Prostate gland (tissue), 2 donors: ENCODE measurements around the gene TBC1D19. TPM values are rescaled to one million over a fixed set of nuclear protein-coding genes. Genes with fewer than 3 reads are reported as not detected.

Experiments used
- DNase-seq: peaks from one replicate; pipeline ENCODE4 v3.0.0-alpha.2; 2019; ENCODE audit warnings: low spot score
- H3K27ac ChIP-seq, 2 donors: fragments of 200-600 bp; sonication (generic); 2 replicates each; pipeline ENCODE4 v1.5.1; 2017 to 2019
- H3K27me3 ChIP-seq: fragments of 200-600 bp; sonication (generic); replicated peaks from 2 replicates; pipeline ENCODE4 v1.5.1; 2019; ENCODE audit not compliant: insufficient read depth
- H3K36me3 ChIP-seq, 2 donors: fragments of 200-600 bp; sonication (generic); 1 replicate in 1 of 2; 2 replicates in 1 of 2; pipeline versions ENCODE4 v1.5.1 to v1.8.1; 2017 to 2019
- H3K4me1 ChIP-seq: fragments of 200-600 bp; sonication (generic); replicated peaks from 2 replicates; pipeline ENCODE4 v1.5.1; 2019
- H3K4me3 ChIP-seq, 2 donors: fragments of 200-600 bp; sonication (generic); 2 replicates each; pipeline ENCODE4 v1.5.1; 2017 to 2019
- H3K9me3 ChIP-seq: fragments of 200-600 bp; sonication (generic); 2 replicates; pipeline ENCODE4 v1.5.1; 2017
- POLR2A ChIP-seq: fragments of 450-650 bp; IDR thresholded peaks from one replicate; pipeline ENCODE4 v1.6.1; 2016; ENCODE audit warnings: antibody characterized with exemption, mild to moderate bottlenecking
- POLR2AphosphoS5 ChIP-seq: sonication (generic); formaldehyde crosslinking; IDR thresholded peaks from one replicate; pipeline ENCODE4 v1.6.1; 2017; ENCODE audit warnings: antibody characterized with exemption
- WGBS: methylation state at CpG from one replicate; pipeline ENCODE4 v1.1.5; 2018; 5-methylcytosine and 5-hydroxymethylcytosine counted together
- intact Hi-C: fragments of 100-400 bp; cut with DNase I; formaldehyde crosslinking; loops from one replicate; pipeline ENCODE4 v1.14.2; 2022
- small RNA-seq, 2 donors: library from RNA; depleted of rRNA; stranded (forward); fragments of <200 nt; gene quantifications; one replicate each; pipeline ENCODE3, GENCODE V24; 2016
- total RNA-seq, 2 donors: library from RNA; depleted of rRNA; stranded (reverse); fragments of >200 nt; gene quantifications; one replicate each; pipeline ENCODE4 v1.1.0, GENCODE V29; 2016
- TF ChIP-seq, protein P1 (sequence below), 4 experiments: fragments of 200-600 bp in 2 of 4; fragments of 450-650 bp in 2 of 4; sonication (generic) in 2 of 4; IDR thresholded peaks; 1 replicate in 3 of 4; 2 replicates in 1 of 4; pipeline ENCODE4 v1.5.1; 2016 to 2019; ENCODE audit warnings: antibody characterized with exemption in 4 of 4, mild to moderate bottlenecking in 2 of 4, moderate library complexity in 2 of 4

Gene TBC1D19
- total RNA-seq, 2 donors from 2014 or later, result 11.3 to 19.9 TPM

DNA sequence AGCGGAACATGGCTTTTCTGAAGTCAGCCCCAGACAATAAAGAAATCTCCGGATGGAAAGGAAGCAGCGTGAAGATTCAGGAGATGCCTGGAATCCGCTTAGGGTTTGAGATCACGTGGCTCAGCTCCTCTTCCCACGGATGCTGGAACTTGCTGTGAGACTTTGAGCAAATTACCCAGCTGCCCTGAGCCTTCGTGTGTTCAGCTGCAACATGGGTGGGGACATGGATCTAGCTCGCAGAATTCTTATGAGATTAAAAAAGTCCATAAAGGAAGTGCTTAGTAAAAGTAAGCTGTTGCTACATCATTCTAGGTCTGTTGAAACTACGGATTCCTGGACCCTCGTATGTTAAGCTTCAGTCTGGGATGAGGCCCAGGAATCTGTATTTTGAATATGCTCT, 221.0 kb downstream of the TBC1D19 start:
- H3K9me3 ChIP-seq, result no peaks in the 10 kb centered on the region
- no peak for DNase-seq
- 90% methylated on average over 10 of the region's 10 CpGs for WGBS
- intact Hi-C loops, result no loop called here
- H3K27ac ChIP-seq, result no peak overlapping the region
- H3K27me3 ChIP-seq, result no peaks in the 10 kb centered on the region
- no peak overlapping the region for H3K4me3 ChIP-seq
- no peaks in the 10 kb centered on the region for H3K4me1 ChIP-seq
- no peak for TF ChIP-seq POLR2A
- TF ChIP-seq POLR2AphosphoS5, result no peak
- TF ChIP-seq, protein P1, sequence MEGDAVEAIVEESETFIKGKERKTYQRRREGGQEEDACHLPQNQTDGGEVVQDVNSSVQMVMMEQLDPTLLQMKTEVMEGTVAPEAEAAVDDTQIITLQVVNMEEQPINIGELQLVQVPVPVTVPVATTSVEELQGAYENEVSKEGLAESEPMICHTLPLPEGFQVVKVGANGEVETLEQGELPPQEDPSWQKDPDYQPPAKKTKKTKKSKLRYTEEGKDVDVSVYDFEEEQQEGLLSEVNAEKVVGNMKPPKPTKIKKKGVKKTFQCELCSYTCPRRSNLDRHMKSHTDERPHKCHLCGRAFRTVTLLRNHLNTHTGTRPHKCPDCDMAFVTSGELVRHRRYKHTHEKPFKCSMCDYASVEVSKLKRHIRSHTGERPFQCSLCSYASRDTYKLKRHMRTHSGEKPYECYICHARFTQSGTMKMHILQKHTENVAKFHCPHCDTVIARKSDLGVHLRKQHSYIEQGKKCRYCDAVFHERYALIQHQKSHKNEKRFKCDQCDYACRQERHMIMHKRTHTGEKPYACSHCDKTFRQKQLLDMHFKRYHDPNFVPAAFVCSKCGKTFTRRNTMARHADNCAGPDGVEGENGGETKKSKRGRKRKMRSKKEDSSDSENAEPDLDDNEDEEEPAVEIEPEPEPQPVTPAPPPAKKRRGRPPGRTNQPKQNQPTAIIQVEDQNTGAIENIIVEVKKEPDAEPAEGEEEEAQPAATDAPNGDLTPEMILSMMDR (IDR thresholded peaks at IDR 0.05), result no peak
- no peaks in the 10 kb centered on the region for H3K36me3 ChIP-seq

Small RNAs within 50 kb of the gene (small RNA-seq; reads per million reads assigned to genes)
- 0 reads per million in 2 donors for gene RF00284

Other genes with a start within 250 kb of the TBC1D19 start
- not detected for gene CCKAR, start 93.6 kb upstream of the TBC1D19 start, total RNA-seq